Tibial artery (tissue), 4 donors: ENCODE measurements around the gene PCDHGA3.
"Not testable (repeated sequence)": the region's sequence is repeated elsewhere in the genome, so short reads cannot be mapped to it uniquely, and the experiment has no call there.

ENCODE experiments used
- DNase-seq, 2 donors: peaks; one replicate each; pipeline ENCODE4 v3.0.0-alpha.2; 2019
- H3K27ac ChIP-seq, 2 donors: fragments of 200-600 bp; sonication (generic) in 1 of 2; 1 replicate in 1 of 2; 2 replicates in 1 of 2; pipeline ENCODE4 v1.5.1; 2018 to 2019; ENCODE audit warnings: mild to moderate bottlenecking in 1 of 2
- H3K27me3 ChIP-seq, 2 donors: fragments of 200-600 bp; sonication (generic) in 1 of 2; one replicate each; pipeline versions ENCODE4 v1.5.1 to v1.6.0; 2016 to 2019
- H3K36me3 ChIP-seq, 3 donors: fragments of 200-600 bp; sonication (generic) in 2 of 3; one replicate each; pipeline ENCODE4 v1.5.1; 2016 to 2019; ENCODE audit warnings: mild to moderate bottlenecking in 2 of 3
- H3K4me1 ChIP-seq, 4 donors: fragments of 200-600 bp; sonication (generic) in 2 of 4; 1 replicate in 3 of 4; 2 replicates in 1 of 4; pipeline ENCODE4 v1.5.1; 2016 to 2019
- H3K4me3 ChIP-seq, 2 donors: fragments of 200-600 bp; sonication (generic) in 1 of 2; 1 replicate in 1 of 2; 2 replicates in 1 of 2; pipeline ENCODE4 v1.5.1; 2018 to 2019; ENCODE audit warnings: mild to moderate bottlenecking in 2 of 2
- H3K9me3 ChIP-seq, 3 donors: fragments of 200-600 bp; sonication (generic) in 1 of 3; one replicate each; pipeline ENCODE4 v1.5.1; 2016 to 2019
- intact Hi-C: fragments of 100-400 bp; cut with DNase I; formaldehyde crosslinking; loops from one replicate; pipeline ENCODE4 v1.15.0; 2023; ENCODE audit warnings: low total_unique reads
- TF ChIP-seq, protein P1 (sequence below), 2 experiments: fragments of 200-600 bp in 1 of 2; fragments of 450-650 bp in 1 of 2; IDR thresholded peaks; one replicate each; pipeline ENCODE4 v1.5.1; 2017 to 2019; ENCODE audit warnings: antibody characterized with exemption in 2 of 2, mild to moderate bottlenecking in 1 of 2, moderate library complexity in 1 of 2

Gene PCDHGA3

DNA sequence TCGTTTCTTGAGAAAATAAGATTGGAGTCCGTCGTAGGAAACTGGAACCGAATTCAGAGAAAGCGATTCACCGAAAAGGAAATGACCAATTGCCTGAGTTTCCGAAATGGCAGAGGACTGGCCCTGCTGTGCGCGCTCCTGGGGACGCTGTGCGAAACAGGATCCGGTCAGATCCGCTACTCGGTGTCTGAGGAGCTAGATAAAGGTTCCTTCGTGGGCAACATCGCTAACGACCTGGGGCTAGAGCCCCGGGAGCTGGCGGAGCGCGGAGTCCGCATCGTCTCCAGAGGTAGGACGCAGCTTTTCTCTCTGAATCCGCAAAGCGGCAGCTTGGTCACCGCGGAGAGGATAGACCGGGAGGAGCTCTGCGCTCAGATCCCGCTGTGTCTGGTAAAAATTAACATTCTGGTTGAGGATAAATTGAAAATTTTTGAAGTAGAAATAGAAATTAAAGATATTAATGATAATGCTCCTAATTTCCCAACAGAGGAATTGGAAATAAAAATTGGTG lies 379 bp downstream of the PCDHGA3 start:
- Histone ChIP-seq H3K27me3 (no peaks in the 10 kb centered on the region), H3K4me1 (no peaks in the 10 kb centered on the region), H3K9me3 (peaks cover 6 to 99% (median 81%) of the 10 kb centered on the region in 3 donors), H3K4me3 (peak overlapping the region; percentile 5 to 28), H3K27ac (no peak overlapping the region), H3K36me3 (peaks cover 0 to 36% (median 27%) of the 10 kb centered on the region in 3 donors)
- TF ChIP-seq, protein P1, sequence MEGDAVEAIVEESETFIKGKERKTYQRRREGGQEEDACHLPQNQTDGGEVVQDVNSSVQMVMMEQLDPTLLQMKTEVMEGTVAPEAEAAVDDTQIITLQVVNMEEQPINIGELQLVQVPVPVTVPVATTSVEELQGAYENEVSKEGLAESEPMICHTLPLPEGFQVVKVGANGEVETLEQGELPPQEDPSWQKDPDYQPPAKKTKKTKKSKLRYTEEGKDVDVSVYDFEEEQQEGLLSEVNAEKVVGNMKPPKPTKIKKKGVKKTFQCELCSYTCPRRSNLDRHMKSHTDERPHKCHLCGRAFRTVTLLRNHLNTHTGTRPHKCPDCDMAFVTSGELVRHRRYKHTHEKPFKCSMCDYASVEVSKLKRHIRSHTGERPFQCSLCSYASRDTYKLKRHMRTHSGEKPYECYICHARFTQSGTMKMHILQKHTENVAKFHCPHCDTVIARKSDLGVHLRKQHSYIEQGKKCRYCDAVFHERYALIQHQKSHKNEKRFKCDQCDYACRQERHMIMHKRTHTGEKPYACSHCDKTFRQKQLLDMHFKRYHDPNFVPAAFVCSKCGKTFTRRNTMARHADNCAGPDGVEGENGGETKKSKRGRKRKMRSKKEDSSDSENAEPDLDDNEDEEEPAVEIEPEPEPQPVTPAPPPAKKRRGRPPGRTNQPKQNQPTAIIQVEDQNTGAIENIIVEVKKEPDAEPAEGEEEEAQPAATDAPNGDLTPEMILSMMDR (IDR thresholded peaks at IDR 0.05) = no peak
- no peak for DNase-seq
- intact Hi-C loops = no loop called here

DNA sequence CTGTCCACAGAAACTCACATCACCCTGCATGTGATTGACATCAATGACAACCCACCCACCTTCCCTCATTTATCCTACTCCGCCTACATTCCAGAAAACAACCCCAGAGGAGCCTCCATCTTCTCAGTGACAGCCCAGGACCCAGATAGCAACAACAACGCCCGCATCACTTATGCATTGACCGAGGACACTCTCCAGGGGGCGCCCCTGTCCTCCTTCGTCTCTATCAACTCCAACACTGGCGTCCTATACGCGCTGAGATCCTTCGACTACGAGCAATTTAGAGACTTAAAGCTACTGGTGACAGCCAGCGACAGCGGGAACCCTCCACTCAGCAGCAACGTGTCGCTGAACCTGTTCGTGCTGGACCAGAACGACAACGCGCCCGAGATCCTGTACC lies 1.7 kb downstream of the PCDHGA3 start:
- no peak overlapping the region for H3K27ac ChIP-seq
- peaks cover 0 to 32% (median 28%) of the 10 kb centered on the region in 3 donors for H3K36me3 ChIP-seq
- TF ChIP-seq, protein P1 (IDR thresholded peaks at IDR 0.05) = no peak
- H3K4me1 ChIP-seq = no peaks in the 10 kb centered on the region
- intact Hi-C loops = no loop called here
- no peak for DNase-seq
- H3K4me3 ChIP-seq = no peak overlapping the region
- peaks cover 6 to 99% (median 81%) of the 10 kb centered on the region in 3 donors for H3K9me3 ChIP-seq
- no peaks in the 10 kb centered on the region for H3K27me3 ChIP-seq

DNA sequence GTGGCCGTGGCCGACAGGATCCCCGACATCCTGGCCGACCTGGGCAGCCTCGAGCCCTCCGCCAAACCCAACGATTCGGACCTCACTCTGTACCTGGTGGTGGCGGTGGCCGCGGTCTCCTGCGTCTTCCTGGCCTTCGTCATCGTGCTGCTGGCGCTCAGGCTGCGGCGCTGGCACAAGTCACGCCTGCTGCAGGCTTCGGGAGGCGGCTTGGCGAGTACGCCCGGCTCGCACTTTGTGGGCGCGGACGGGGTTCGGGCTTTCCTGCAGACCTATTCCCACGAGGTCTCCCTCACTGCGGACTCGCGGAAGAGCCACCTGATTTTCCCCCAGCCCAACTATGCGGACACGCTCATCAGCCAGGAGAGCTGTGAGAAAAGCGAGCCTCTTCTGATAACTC lies 2.4 kb downstream of the PCDHGA3 start:
- Histone ChIP-seq H3K36me3 (peaks cover 0 to 32% (median 26%) of the 10 kb centered on the region in 3 donors), H3K9me3 (peaks cover 6 to 99% (median 81%) of the 10 kb centered on the region in 3 donors)
- H3K4me1 ChIP-seq, H3K27ac ChIP-seq, DNase-seq, intact Hi-C loops, H3K27me3 ChIP-seq, H3K4me3 ChIP-seq: not testable (repeated sequence)

DNA sequence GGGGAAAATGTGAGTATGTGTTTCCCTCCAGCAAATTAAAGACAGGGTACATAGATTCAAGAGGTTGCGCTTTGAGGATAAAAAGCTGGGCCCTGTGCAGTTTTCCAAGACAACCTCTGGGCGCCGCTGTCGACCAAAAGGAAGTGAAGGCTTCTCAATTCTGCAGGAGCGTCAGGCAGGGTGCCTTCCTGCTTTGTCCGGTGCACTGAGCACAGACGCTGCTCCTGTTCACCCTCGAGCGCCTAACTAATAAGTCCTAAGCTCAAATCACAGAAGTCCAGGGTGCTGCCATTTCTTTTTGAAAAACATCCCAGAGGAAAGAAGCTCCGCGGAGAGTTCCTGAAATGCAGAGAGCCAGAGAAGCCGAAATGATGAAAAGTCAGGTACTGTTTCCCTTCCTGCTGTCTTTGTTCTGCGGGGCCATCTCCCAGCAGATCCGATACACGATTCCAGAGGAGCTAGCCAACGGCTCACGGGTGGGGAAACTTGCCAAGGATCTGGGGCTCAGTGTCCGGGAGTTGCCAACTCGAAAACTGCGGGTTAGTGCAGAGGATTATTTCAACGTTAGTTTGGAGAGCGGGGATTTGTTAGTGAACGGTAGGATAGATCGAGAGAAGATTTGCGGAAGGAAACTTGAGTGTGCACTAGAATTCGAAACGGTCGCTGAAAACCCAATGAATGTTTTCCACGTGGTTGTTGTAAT lies 6.4 kb downstream of the PCDHGA3 start, which contains the start of gene PCDHGB1:
PCDHGB1 (plus strand) TSS at position 183 of the 703 bp plus-strand sequence; CDS start at position 345, 162 bp downstream.
- Histone ChIP-seq H3K27ac (no peak within 1 kb of the TSS), H3K36me3 (peaks cover 0 to 20% (median 13%) of the 10 kb centered on the region in 3 donors), H3K4me1 (no peaks in the 10 kb centered on the region), H3K9me3 (peaks cover 3 to 99% (median 87%) of the 10 kb centered on the region in 3 donors), H3K27me3 (peaks cover 0 to 3% of the 10 kb centered on the region in 2 donors), H3K4me3 (peak within 1 kb of the TSS; percentile 20 to 34)
- TF ChIP-seq, protein P1 (IDR thresholded peaks at IDR 0.05) = peak; percentile 10 to 23
- intact Hi-C loops = no loop called here
- no peak for DNase-seq

DNA sequence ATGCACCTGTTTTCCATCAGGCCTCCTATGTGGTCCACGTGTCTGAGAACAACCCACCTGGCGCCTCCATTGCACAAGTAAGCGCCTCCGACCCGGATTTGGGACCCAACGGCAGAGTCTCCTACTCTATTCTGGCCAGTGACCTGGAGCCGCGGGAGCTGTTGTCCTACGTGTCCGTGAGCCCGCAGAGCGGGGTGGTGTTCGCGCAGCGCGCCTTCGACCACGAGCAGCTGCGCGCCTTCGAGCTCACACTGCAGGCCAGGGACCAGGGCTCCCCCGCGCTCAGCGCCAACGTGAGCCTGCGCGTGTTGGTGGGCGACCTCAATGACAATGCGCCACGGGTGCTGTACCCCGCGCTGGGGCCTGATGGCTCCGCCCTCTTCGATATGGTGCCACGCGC lies 8.0 kb downstream of the PCDHGA3 start:
- no peaks in the 10 kb centered on the region for H3K4me1 ChIP-seq
- no peak for DNase-seq
- peaks cover 0 to 20% (median 14%) of the 10 kb centered on the region in 3 donors for H3K36me3 ChIP-seq
- H3K27me3 ChIP-seq = peaks cover 0 to 3% of the 10 kb centered on the region in 2 donors
- H3K9me3 ChIP-seq = peaks cover 0 to 99% (median 87%) of the 10 kb centered on the region in 3 donors
- H3K4me3 ChIP-seq = no peak overlapping the region
- no peak overlapping the region for H3K27ac ChIP-seq
- TF ChIP-seq, protein P1 (IDR thresholded peaks at IDR 0.05) = no peak
- intact Hi-C loops = no loop called here

DNA sequence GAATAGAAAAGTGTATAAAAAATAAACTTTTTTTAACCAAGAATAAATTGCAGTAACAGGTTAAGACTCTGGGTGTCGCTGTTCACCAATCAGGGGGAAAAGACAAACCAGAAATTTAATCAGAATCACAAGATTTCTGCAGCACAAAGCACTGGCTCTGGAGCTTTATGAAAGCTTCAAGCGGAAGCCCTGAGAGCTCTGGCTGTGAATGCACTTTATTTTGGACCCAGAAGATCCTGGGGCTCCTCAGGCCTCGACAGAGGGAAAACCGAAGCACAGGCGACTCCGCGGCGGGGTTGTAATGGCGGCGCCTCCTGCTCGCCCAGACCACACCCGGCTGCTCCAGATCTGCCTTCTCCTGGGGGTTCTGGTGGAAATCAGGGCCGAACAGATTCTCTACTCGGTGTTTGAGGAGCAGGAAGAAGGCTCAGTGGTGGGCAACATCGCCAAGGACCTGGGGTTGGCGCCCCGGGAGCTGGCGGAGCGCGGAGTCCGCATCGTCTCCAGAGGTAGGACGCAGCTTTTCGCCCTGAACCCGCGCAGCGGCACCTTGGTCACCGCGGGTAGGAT lies 11.4 kb downstream of the PCDHGA3 start, which contains the start of gene PCDHGA4:
PCDHGA4 (plus strand) TSS at position 122 of the 570 bp plus-strand sequence; CDS start at position 209, 87 bp downstream.
- intact Hi-C loops = no loop called here
- no peak for DNase-seq
- TF ChIP-seq, protein P1 (IDR thresholded peaks at IDR 0.05) = no peak
- Histone ChIP-seq H3K27me3 (peaks cover 0 to 3% of the 10 kb centered on the region in 2 donors), H3K9me3 (peaks cover 0 to 100% (median 88%) of the 10 kb centered on the region in 3 donors), H3K4me1 (no peaks in the 10 kb centered on the region), H3K27ac (no peak within 1 kb of the TSS), H3K4me3 (peak within 1 kb of the TSS; percentile 32 to 43), H3K36me3 (peaks cover 0 to 18% (median 7%) of the 10 kb centered on the region in 3 donors)
